ELF-1 (cell line): ENCODE data around the gene ZNF559.
A peak's percentile ranks its signal among the peaks of the same experiment; 100 is the strongest.
"Not testable (repeated sequence)": the region's sequence is repeated elsewhere in the genome, so short reads cannot be mapped to it uniquely, and the experiment has no call there.

Source experiments
- DNase-seq: peaks from one replicate; pipeline ENCODE4 v3.0.0-alpha.2; 2016; ENCODE audit warnings: low read depth, low spot score

The ZNF559 gene

DNA sequence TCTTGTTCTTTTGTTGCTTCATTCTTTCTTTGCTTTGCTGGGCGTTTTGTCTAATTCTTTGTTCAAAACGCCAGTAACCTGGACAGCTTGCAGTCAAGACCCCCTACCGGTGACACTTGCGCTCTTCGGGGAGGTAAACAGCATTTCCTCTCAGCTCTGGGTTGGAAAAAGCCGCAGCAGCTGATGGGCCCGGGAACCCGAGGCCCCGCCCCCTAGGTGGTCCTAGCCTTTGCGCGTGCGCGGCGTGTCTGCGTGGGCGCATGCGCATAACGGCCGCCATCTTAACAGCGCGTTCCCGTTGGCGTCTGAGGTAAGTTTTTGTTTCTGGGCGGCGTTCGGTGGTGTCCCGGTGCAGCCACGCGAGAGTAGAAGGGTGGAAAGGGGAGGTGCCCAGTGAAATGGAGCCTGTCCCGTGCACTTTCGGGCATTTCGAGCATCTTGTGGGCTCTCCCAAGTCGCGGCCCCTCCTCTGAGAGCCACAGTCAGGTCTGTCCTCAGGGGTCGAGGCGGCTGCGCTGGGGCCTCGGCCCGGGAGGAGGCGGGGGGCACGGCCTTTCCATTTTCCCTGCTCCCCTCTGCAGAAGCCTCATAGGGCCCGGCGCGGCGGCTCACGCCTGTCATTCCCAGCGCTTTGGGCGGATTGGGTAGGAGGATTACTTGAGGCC lies at the start of gene ZNF559:
ZNF559 (plus strand) TSS at position 261 of the 665 bp plus-strand sequence. CDS start 14,371 bp downstream, outside the sequence.
- peak; percentile 99 for DNase-seq

DNA sequence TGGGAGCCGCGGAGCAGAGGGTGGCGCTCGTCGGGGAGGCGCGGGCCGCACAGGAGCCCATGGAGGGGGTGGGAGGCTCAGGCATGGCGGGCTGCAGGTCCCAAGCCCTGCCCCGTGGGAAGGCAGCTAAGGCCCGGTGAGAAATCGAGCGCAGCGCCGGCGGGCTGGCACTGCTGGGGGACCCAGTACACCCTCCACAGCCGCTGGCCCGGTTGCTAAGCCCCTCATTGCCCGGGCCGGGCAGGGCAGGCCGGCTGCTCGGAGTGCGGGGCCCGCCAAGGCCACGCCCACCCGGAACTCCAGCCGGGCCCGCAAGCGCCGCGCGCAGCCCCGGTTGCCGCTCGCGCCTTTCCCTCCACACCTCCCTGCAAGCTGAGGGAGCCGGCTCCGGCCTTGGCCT lies 40.5 kb upstream of the ZNF559 start:
- DNase-seq = peak; percentile 35

DNA sequence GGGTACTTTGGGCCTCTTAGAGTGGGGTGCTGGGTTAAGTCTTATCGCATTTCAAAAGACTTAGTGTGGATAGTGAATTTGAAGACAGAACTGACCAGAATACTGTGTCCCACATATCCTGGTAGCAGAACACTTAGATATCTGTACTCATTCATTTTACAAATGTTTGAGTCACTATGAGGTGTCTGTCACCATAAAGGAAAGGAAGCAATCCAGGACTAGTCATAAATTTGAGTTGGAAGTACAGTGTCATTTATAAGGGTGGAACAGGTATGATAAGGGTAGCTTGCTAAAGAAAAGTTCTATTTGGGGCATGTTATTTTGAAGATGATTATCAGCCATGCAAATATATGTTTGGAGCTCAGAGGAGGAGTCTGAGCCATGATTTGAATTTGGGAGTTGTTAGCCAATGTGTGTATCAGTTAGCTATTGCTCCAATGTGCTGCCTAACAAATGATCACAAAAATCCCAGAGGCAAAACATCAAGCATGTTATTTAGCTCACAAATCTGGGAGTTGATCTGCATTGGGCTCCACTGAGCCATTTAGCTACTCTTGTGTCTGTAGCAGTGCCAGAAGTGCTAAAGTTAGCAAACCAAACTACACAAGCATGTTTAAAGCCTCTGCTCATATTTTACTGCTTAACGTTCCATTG lies 34.6 kb upstream of the ZNF559 start:
- no peak for DNase-seq

DNA sequence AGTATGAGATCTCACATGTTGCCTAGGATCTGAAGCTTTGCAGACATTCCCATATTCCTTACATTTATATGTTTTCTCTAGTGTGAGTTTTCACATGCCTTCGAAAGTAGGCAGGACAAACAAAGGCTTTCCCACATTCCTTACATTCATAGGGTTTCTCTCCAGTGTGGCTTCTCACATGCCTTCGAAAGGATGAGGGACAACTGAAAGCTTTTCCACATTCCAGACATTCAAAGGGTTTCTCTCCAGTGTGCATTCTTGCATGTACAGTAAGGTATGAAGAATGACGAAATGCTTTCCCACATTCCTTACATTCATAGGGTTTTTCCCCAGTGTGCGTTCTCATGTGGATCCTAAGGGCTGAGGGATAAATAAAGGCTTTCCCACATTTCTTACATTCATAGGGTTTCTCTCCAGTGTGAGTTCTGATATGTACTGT lies 28.5 kb upstream of the ZNF559 start:
- peak; percentile 7 for DNase-seq

DNA sequence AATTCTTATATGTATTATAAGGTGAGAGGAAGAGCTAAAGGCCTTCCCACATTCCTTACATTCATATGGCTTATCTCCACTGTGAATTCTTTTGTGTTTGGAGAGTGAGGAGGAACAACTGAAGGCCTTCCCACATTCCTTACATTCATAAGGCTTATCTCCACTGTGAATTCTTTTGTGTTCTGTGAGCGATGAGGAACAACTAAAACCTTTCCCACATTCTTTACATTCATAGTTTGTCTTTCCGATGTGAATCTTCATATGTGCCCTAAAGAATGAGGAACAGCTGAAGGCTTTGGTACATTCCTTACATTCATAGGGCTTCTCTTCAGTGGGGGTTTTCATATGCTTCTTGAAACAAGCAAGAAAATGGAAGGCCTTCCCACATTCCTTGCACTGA lies 27.6 kb upstream of the ZNF559 start:
- peak; percentile 8 for DNase-seq

DNA sequence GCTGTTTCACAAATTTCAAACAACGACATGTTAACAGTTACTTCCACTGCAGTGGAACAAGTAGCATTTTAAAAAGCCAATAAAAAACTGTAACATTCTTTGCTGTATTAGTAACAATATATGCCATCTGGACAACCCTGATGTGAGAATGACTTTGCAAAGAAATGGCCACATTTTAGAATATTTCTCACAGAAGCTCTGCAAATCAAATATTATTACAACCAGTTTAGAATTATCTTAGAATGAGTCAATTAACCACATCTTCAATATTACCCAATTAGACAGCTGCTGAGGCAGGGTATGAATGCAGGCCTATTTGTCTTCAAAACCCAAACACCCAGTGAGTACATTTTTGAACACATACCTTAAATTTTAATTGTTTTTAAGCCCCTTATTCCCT lies 17.5 kb upstream of the ZNF559 start:
- no peak for DNase-seq

DNA sequence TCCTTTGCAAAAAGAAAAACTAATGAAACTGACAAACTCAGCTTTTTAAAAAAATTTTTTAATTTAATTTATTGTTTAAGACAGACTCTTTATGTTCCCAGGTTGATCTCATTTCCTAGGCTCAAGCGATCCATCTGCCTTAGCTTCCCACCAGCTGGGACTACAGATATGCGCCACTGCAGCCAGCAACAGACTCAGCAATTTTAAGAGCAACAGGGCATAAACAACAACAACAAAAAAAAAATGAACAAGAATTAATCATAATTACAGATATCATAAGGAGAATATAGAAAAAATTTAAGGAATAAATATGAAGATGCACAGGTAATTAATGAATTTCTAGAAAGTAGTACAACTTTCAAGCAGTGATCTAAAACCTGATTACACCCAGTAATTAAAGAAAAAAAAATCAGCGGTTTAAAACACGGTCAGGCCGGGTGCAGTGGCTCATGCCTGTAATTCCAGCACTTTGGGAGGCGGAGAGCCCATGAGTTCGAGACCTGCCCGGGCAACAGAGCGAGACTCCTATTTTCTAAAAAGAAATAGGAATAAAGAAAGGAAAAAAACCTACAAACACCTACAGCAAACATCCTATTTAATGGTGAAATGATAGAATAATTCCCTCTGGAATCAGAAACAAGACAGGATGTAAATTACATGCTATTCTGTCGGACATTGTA lies 15.7 kb upstream of the ZNF559 start:
- DNase-seq = no peak

DNA sequence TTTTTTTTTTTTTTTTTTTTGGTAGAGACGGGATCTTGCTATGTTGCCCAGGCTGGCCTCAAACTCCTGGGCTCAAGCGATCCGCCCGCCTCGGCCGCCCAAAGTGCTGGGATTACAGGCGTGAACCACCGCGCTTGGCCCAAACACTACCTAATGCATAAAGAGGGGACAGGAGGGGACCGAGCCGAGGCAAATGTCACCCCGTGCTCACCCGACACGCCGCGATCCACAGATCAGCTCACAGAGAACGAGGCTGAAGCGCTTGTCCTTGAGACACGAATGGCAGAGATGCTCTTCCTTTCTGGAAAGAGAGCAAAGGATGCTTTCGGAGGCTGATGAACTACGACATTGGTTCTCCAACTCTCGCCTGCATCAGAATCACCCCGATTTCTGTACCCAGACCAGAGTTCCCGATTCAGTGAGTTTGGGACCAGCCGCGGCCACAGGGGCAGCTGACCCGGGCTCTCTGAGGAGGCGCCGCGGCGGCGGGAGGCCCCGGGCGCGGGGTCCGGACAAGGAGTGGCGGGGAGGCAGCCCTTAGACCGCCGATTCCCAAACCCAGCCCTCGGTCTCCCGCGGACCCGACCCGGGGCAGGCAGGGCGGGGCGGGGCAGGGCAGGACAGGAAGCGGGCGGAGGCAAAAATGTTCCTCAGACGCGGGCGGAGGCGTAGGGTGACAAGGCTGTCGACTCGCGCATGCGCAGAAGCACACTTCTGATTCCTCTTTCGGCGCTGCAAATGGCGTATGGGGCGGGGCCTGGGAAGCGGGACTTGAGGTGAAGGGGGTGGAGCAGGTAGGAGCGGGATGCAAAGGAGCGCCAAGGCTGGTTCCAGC lies 14.6 kb upstream of the ZNF559 start, which contains the start of gene ZNF699:
ZNF699 (minus strand) TSS at position 700 of the 835 bp plus-strand sequence. CDS start 4,719 bp downstream, outside the sequence.
- DNase-seq = peak; percentile 98

DNA sequence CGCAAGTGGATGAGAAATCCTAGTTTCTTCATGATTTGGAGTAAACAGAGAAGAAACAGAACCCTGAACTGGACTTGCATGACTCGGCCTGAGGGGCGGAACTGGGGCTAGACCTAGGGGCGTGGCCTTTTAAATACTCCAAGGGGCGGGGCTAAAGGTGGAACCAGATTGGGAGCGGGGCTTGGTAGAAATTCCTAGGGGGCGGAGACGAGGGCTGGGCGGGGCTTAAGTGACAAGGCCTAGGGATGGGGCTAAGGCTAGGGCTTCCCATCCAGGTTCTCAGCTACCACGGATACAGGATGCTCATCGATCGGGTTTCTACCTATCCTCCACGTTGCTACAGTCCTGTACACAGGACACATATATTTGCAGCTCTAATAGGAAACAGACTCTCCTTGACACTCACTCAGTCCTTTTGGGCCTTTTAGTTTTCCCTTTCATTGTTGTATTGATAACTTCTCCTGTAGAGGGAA lies 14.0 kb upstream of the ZNF559 start:
- no peak for DNase-seq

DNA sequence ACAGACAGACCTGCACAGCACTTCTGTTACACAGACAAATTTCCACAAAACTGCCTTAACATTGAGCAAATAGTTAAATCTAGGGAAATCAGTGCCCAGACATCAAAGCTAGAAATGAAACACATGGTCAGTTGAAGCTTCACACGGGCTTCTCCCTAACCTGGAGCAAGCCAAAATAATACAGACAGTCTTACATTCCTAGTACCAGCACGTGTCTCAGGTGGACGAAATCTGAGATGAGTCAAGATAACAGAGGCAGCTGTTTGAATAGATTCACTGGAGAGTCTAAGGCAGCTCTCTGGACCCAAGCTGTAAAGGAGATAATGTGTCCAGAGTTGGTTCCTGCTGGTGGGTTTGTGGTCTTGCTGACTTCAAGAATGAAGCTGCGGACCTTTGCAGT lies 10.2 kb upstream of the ZNF559 start:
- no peak for DNase-seq

DNA sequence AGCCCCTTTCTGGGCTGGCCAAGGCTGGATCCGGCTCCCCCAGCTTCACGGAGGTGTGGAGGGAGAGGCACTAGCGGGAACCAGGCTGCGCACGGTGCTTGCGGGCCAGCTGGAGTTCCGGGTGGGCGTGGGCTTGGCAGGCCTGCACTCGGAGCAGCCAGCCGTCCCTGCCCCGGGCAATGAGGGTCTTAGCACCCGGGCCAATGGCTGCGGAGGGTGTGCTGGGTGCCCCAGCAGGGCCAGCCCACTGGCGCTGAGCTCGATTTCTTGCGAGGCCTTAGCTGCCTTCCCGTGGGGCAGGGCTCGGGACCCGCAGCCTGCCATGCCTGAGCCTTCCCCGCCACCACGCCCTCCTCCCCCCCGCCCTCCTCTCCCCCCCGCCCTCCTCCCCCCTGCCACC lies 2.6 kb upstream of the ZNF559 start:
- DNase-seq = no peak

DNA sequence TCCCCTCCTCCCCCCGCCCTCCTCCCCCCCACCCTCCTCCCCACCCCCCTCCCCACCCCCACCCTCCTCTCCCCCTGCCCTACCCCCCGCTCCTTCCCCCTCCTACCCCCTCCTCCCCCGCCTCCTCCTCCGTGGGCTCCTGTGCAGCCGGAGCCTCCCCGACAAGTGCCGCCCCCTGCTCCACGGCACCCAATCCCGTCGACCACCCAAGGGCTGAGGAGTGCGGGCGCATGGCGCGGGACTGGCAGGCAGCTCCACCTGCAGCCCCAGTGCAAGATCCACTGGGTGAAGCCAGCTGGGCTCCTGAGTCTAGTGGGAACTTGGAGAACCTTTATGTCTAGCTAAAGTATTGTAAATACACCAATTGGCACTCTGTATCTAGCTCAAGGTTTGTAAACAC lies 2.2 kb upstream of the ZNF559 start:
- not testable (repeated sequence) for DNase-seq

DNA sequence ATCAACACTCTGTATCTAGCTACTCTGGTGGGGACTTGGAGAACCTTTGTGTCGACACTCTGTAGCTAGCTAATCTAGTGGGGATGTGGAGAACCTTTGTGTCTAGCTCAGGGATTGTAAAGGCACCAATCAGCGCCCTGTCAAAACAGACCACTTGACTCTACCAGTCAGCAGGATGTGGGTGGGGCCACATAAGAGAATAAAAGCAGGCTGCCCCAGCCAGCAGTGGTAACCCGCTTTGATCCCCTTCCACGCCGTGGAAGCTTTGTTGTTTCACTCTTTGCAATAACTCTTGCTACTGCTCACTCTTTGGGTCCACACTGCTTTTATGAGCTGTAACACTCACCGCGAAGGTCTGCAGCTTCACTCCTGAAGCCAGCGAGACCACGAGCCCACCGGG lies 1.8 kb upstream of the ZNF559 start:
- DNase-seq = not testable (repeated sequence)

DNA sequence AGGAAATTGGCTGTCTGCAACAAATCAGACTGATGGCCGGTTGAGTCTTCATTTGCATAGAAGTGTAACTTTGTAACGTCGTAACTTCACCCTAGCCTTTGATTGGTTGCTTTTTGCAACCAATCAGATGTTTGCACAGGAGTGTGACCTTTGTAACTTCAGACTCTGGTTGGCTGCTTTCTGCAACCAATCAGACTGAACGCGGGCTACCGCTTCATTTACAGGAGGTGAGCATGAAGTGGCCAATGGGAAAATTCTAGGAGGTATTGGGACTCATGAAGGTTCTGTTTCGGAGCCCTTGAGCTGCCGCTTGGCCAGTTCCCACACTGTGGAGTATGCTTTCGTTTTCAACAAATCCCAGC lies 441 bp upstream of the ZNF559 start:
- DNase-seq = no peak

DNA sequence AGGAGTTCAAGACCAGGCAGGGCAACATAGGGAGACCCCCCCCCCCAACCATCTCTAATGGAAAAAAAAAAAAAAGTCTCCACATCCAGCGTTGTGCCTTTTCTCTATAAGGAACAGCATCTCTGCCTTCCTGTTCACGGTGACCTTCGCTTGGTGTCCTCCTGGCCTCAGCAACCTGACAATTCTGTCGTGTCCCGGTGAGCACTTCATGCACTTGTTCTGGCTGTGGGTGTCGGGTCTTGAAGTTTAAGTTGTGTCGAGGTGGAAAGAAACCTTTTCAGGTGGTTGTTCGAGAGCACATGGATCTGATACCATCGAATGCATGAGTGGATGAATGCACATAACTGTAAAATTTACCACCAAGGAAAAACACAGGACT lies 594 bp downstream of the ZNF559 start:
- no peak for DNase-seq

DNA sequence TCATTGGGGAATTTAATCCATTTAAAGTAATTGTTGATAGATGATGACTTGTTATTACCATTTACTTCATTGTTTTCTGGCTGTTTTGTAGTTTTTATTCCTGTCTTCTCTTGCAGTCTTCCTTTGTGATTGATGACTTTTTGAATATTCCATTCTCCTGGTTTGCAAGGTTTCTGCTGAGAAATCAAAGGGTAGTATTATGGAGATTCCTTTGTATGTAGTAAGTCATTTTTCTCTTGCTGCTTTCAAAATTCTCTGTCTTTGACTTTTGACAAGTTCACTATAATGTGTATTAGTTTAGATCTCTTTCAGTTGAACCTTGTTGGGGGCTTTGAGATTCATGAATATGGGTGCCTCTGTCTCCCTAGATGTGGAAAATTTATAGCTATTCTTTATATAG lies 6.0 kb downstream of the ZNF559 start:
- no peak for DNase-seq

DNA sequence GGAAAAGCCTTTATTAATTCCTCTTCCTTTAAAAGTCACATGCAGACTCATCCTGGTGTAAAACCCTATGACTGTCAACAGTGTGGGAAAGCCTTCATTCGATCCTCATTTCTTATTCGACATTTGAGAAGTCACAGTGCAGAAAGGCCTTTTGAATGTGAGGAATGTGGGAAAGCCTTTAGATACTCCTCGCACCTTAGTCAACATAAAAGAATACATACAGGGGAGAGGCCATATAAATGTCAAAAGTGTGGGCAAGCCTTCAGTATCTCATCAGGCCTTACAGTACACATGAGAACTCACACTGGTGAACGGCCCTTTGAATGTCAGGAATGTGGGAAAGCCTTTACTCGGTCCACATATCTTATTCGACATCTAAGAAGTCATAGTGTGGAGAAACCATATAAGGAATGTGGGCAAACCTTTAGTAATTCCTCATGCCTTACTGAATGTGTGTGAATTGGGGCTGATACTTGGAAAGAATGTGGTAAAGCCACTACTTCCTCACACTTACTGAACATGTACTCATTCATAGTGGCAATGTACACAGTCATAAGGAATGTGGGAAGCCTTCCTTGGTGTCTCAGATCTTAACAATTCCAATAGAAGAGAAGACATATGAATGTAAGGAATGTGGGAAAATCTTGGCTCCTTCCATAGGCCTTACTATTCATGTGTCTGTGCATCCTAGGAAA lies 18.8 kb downstream of the ZNF559 start:
- DNase-seq = peak; percentile 1

DNA sequence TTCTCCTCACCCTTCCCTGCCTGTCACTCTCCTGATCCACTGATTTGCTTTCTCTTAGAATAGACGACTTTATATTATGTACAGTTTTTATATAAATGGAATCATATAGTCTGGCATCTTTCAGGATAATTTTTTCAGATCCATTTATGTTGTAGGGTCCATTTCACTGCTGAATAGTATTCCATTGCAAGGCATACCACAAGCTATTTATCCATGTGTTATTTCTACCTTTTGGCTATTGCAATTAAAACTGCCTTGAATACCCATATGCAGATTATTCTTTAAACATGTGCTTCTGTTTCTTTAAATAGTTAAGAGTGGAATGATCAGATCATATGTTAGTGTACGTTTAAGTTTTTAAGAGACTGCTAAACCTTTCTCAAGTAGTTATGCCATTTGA lies 21.0 kb downstream of the ZNF559 start:
- no peak for DNase-seq

DNA sequence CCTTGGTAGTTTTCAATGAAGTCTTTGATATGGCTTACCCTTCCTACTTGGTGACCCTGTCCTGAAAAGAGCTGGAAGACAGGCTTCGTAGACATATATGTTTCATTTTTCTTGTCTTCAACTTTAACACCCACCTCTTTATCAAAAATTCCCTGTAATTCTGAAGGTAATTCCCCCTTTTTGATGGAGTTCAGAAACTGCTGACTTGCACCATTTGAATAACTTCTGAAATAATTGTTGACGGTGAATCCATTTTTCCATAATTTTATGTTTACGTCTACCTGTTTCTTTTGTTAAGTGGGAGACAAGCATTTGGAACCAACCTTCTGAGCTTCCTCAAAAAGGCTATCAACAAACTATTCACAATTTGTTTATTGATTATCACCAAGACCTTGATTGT lies 24.3 kb downstream of the ZNF559 start:
- DNase-seq = no peak

DNA sequence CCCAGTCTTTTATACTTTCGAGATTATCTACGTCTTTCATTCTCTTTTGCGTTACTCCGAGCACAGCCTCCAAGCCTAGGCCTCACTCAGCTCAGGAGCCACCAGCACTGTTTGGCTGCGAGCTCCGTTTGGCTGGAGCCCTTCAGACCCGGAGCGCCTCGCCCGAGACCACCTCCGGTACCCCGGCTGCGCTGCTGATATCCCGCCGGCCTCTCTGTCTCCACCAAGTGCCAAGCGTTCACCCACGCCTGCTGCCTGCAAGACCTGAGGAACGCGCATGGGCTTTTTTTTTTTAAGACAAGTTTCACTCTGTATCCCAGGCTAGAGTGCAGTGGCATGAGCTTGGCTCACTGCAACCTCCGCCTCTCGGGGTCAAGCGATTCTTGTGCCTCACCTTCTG lies 24.7 kb downstream of the ZNF559 start:
- DNase-seq = no peak

DNA sequence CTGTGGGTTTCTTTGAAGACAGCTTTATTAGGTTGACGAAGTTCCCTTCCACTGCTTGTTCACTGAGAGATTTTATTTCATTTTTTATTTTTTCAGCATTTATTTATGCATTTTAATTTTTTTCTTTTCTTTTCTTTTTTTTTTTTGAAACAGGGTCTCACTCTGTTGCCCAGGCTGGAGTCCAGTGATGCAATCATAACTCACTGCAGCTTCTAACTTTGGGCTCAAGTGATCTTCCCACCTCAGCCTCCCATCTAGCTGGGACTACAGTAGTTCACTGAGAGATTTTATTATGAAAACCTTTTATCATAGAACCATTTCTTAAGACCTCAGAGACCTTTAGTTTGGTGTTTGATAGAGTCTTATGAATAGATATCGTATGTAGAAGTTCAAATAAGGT lies 28.5 kb downstream of the ZNF559 start:
- no peak for DNase-seq
